Activated CD4-positive, alpha-beta T cell treated with anti-CD3 and anti-CD28 coated beads, Interleukin-2, Interleukin-4, amounts not matched to agents 100 ng/mL and 50 ng/mL, durations not matched to agents 16 hours and 8 hours (primary cell): ENCODE measurements around the gene OR2B6.

Experiments used
- DNase-seq: peaks from one replicate; pipeline ENCODE4 v3.0.0-alpha.2; 2020; ENCODE audit warnings: low spot score

Gene OR2B6

GRCh38 chr6:28000351-28001045 is 43.5 kb downstream of the OR2B6 start:
- DNase-seq, result no peak

GRCh38 chr6:28001351-28001750 is 44.3 kb downstream of the OR2B6 start:
- no peak for DNase-seq

- no peak for DNase-seq
These were observed 44.7 kb downstream of the OR2B6 start for GRCh38 chr6:28001751-28002150.

GRCh38 chr6:28002161-28002560 is 45.1 kb downstream of the OR2B6 start:
- DNase-seq, result no peak

- DNase-seq, result no peak
These were observed 46.0 kb downstream of the OR2B6 start for GRCh38 chr6:28003059-28003458.

- DNase-seq, result no peak
These were observed 46.6 kb downstream of the OR2B6 start for GRCh38 chr6:28003661-28004060.

- DNase-seq, result no peak
These were observed 47.5 kb downstream of the OR2B6 start for GRCh38 chr6:28004350-28005151.

GRCh38 chr6:28005152-28005890 is 48.3 kb downstream of the OR2B6 start:
- no peak for DNase-seq

- no peak for DNase-seq
These were observed 48.9 kb downstream of the OR2B6 start for GRCh38 chr6:28005975-28006374.
